ENCODE results near the gene FAM114A1.

Gene FAM114A1

GRCh38 chr4:38902221-38902620 lies 34.6 kb downstream of the FAM114A1 start:
- CTCF ChIA-PET = interaction anchor here (0.6 to 4.9 kb wide), 11 partner anchors 9 to 232 kb away, joined by 3 to 48 read pairs (median 4); partner anchors contain the start of gene TLR10
- no peak for TF ChIP-seq CTCF (IDR thresholded peaks at IDR 0.05; ENCODE audit: insufficient read depth, low read length, missing control alignments)
- no peak for DNase-seq (ENCODE audit: low read depth, low spot score)
- H3K4me3 ChIP-seq (ENCODE audit: low read depth, low read length) = no peak overlapping the region
- POLR2A ChIA-PET = no interaction called here

DNA sequence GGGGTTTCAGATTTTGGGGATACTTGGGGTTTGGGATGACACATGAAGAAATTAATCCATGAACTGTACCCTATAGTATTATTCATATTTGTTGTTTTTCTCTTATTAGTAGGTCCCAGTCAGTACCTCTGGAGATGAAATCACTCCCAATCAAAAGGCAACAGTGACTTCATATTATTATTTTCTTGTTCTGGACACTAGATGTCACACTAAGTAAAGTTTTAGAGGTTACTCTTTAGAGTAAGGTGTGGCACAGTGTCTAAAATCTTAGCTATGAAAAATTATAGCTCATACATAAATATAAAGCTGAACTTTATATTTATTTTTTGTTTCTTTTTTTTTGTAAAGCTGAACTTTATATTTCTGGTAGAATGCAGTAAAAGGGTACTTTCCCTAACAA lies 35.1 kb downstream of the FAM114A1 start:
- TF ChIP-seq CTCF (IDR thresholded peaks at IDR 0.05; ENCODE audit: insufficient read depth, low read length, missing control alignments) = no peak
- no peak overlapping the region for H3K4me3 ChIP-seq (ENCODE audit: low read depth, low read length)
- CTCF ChIA-PET = interaction anchor here (0.6 to 4.9 kb wide), 12 partner anchors 11 to 232 kb away, joined by 3 to 48 read pairs (median 4); no protein-coding TSS in a partner anchor
- DNase-seq (ENCODE audit: low read depth, low spot score) = no peak
- POLR2A ChIA-PET = no interaction called here

- DNase-seq (ENCODE audit: low read depth, low spot score) = no peak
- POLR2A ChIA-PET = no interaction called here
- no peak for TF ChIP-seq CTCF (IDR thresholded peaks at IDR 0.05; ENCODE audit: insufficient read depth, low read length, missing control alignments)
- CTCF ChIA-PET = interaction anchor here (1.6 to 4.9 kb wide), 4 partner anchors 9 to 230 kb away, joined by 3 to 48 read pairs (median 20); no protein-coding TSS in a partner anchor
- no peak overlapping the region for H3K4me3 ChIP-seq (ENCODE audit: low read depth, low read length)
Measured at GRCh38 chr4:38904090-38904666, 36.6 kb downstream of the FAM114A1 start.

- no peak for DNase-seq (ENCODE audit: low read depth, low spot score)
- CTCF ChIA-PET = interaction anchor here (0.6 to 4.9 kb wide), 3 partner anchors 10 to 230 kb away, joined by 3 to 48 read pairs (median 6); no protein-coding TSS in a partner anchor
- POLR2A ChIA-PET = no interaction called here
- TF ChIP-seq CTCF (IDR thresholded peaks at IDR 0.05; ENCODE audit: insufficient read depth, low read length, missing control alignments) = no peak
- no peak overlapping the region for H3K4me3 ChIP-seq (ENCODE audit: low read depth, low read length)
Measured at GRCh38 chr4:38904682-38905081, 37.1 kb downstream of the FAM114A1 start.

DNA sequence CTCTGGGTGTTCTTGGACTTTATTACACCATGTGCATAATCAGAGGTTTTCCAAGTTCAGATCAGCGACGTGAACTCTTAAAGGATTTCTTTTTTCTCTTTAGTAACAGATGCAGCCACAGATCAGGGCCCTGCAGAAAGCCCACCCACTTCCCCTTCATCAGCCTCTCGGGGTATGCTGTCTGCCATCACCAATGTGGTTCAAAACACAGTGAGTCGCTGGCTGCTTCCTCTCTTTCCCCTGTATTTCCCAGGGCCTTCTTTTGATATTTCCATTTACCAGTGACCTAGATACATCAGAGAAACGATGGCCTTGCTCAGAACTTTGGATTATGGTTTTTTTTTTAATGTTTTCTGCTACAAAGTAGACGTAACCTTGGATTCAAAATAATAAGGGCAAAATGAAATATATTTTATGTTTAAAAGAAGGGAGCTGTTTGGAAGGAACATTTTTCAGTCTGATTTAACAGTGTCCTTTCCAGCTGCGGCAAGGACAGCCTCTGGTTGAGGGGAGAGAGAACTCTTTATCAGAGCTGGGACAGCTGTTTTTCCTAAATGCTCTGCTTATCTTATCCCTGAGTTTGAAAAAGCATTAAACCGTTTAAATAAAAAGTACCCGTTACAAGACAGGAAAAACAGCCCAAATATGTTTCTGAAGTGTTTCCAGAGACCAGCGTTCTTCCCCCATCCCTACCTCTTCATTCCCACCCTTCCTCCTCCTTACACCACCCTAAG lies 38.2 kb downstream of the FAM114A1 start:
- no peak for DNase-seq (ENCODE audit: low read depth, low spot score)
- POLR2A ChIA-PET = no interaction called here
- TF ChIP-seq CTCF (IDR thresholded peaks at IDR 0.05; ENCODE audit: insufficient read depth, low read length, missing control alignments) = no peak
- CTCF ChIA-PET = interaction anchor here (0.9 to 1.6 kb wide), 2 partner anchors 229 to 276 kb away, joined by 4 read pairs; no protein-coding TSS in a partner anchor
- no peak overlapping the region for H3K4me3 ChIP-seq (ENCODE audit: low read depth, low read length)

GRCh38 chr4:38907696-38908270 lies 40.2 kb downstream of the FAM114A1 start:
- no peak for DNase-seq (ENCODE audit: low read depth, low spot score)
- TF ChIP-seq CTCF (IDR thresholded peaks at IDR 0.05; ENCODE audit: insufficient read depth, low read length, missing control alignments) = no peak
- ChIA-PET CTCF (interaction anchor here (2.0 kb wide), 1 partner anchor 148 kb away, joined by 7 read pairs; no protein-coding TSS in a partner anchor), POLR2A (no interaction called here)
- H3K4me3 ChIP-seq (ENCODE audit: low read depth, low read length) = no peak overlapping the region
